HEK293 (cell line): ENCODE results near the gene COMMD3.

Source experiments
- CTCF ChIA-PET: fragments of 350-600 bp; formaldehyde crosslinking; extraction: SDS; loops from one replicate; lab custom pipeline; 2021; ENCODE audit warnings: antibody characterized with exemption; lab: Yijun Ruan, JAX
- POLR2A ChIA-PET: fragments of 300-600 bp; formaldehyde crosslinking; extraction: SDS; loops from one replicate; lab custom pipeline; 2020; ENCODE audit warnings: antibody characterized with exemption, inconsistent platforms; lab: Yijun Ruan, JAX
- H3K27ac ChIP-seq: fragments of 200-500 bp; sonication (Bioruptor generic); 2 replicates; pipeline ENCODE4 v1.5.1; 2014; ENCODE audit warnings: low read depth, low read length, control low read depth, inconsistent platforms; ENCODE audit errors: extremely low read depth
- H3K36me3 ChIP-seq, 2 experiments: fragments of 200-500 bp in 1 of 2; sonication (Bioruptor generic) in 1 of 2; 1 replicate in 1 of 2; 2 replicates in 1 of 2; pipeline ENCODE4 v1.5.1; 2014 to 2017; ENCODE audit warnings: inconsistent platforms in 2 of 2, low read length in 2 of 2; ENCODE audit not compliant: control insufficient read depth in 2 of 2, insufficient read depth in 1 of 2
- H3K4me1 ChIP-seq: fragments of 200-500 bp; sonication (Bioruptor generic); 2 replicates; pipeline ENCODE4 v1.5.1; 2014; ENCODE audit warnings: mild to moderate bottlenecking, low read length, inconsistent platforms; ENCODE audit not compliant: control insufficient read depth, insufficient read depth
- H3K4me3 ChIP-seq: 2 replicates; pipeline ENCODE4 v1.5.1; 2011; ENCODE audit warnings: low read depth, mild to moderate bottlenecking, control low read depth, low read length, moderate library complexity
- H3K9me3 ChIP-seq: fragments of 200-500 bp; sonication (Bioruptor generic); 2 replicates; pipeline ENCODE4 v1.5.1; 2014; ENCODE audit warnings: low read depth, low read length, inconsistent platforms; ENCODE audit not compliant: control insufficient read depth, insufficient read depth
- BCL11A ChIP-seq: fragments of 450-650 bp; formaldehyde crosslinking; IDR thresholded peaks from 2 replicates; pipeline ENCODE4 v1.5.1; 2016; ENCODE audit warnings: low read depth, missing biosample characterization, missing genetic modification characterization
- GFI1B ChIP-seq: fragments of 450-650 bp; formaldehyde crosslinking; IDR thresholded peaks from 2 replicates; pipeline ENCODE4 v1.5.1; 2016; ENCODE audit warnings: missing biosample characterization, missing genetic modification characterization
- GLIS1 ChIP-seq: fragments of 450-650 bp; formaldehyde crosslinking; IDR thresholded peaks from 2 replicates; pipeline ENCODE4 v1.5.1; 2016; ENCODE audit warnings: missing biosample characterization, missing genetic modification characterization
- SALL2 ChIP-seq: fragments of 450-650 bp; formaldehyde crosslinking; IDR thresholded peaks from 2 replicates; pipeline ENCODE4 v1.5.0; 2017; ENCODE audit warnings: missing biosample characterization, mild to moderate bottlenecking, missing genetic modification characterization, borderline replicate concordance
- SP7 ChIP-seq: fragments of 450-650 bp; formaldehyde crosslinking; IDR thresholded peaks from 2 replicates; pipeline ENCODE4 v1.5.1; 2016; ENCODE audit warnings: missing biosample characterization, missing genetic modification characterization
- ZBTB17 ChIP-seq: fragments of 450-650 bp; formaldehyde crosslinking; IDR thresholded peaks from 2 replicates; pipeline ENCODE4 v1.5.1; 2016; ENCODE audit warnings: missing biosample characterization, missing genetic modification characterization
- ZEB2 ChIP-seq: fragments of 450-650 bp; formaldehyde crosslinking; IDR thresholded peaks from 2 replicates; pipeline ENCODE4 v1.5.1; 2016; ENCODE audit warnings: missing biosample characterization, missing genetic modification characterization
- ZFHX2 ChIP-seq: fragments of 450-650 bp; formaldehyde crosslinking; conservative IDR thresholded peaks from 2 replicates; pipeline ENCODE4 v1.5.1; 2016; ENCODE audit warnings: missing biosample characterization, missing genetic modification characterization
- ZFP37 ChIP-seq: fragments of 450-650 bp; formaldehyde crosslinking; IDR thresholded peaks from 2 replicates; pipeline ENCODE4 v1.5.1; 2016; ENCODE audit warnings: missing biosample characterization, missing genetic modification characterization
- ZNF133 ChIP-seq: fragments of 450-650 bp; formaldehyde crosslinking; IDR thresholded peaks from 2 replicates; pipeline ENCODE4 v1.5.1; 2016; ENCODE audit warnings: missing biosample characterization, missing genetic modification characterization
- ZNF16 ChIP-seq: fragments of 450-650 bp; formaldehyde crosslinking; IDR thresholded peaks from 2 replicates; pipeline ENCODE4 v1.5.1; 2016; ENCODE audit warnings: low read depth, missing biosample characterization, missing genetic modification characterization
- ZNF239 ChIP-seq: fragments of 450-650 bp; formaldehyde crosslinking; IDR thresholded peaks from 2 replicates; pipeline ENCODE4 v1.5.1; 2016; ENCODE audit warnings: missing biosample characterization, missing genetic modification characterization
- ZNF292 ChIP-seq: fragments of 450-650 bp; formaldehyde crosslinking; IDR thresholded peaks from 2 replicates; pipeline ENCODE4 v1.5.1; 2016; ENCODE audit warnings: low read depth, missing biosample characterization, missing genetic modification characterization, borderline replicate concordance
- ZNF350 ChIP-seq: fragments of 450-650 bp; formaldehyde crosslinking; IDR thresholded peaks from 2 replicates; pipeline ENCODE4 v1.5.0; 2017; ENCODE audit warnings: missing biosample characterization, mild to moderate bottlenecking, missing genetic modification characterization
- ZNF394 ChIP-seq: fragments of 450-650 bp; formaldehyde crosslinking; IDR thresholded peaks from 2 replicates; pipeline ENCODE4 v1.5.1; 2016; ENCODE audit warnings: missing biosample characterization, missing genetic modification characterization, mild to moderate bottlenecking, moderate library complexity, borderline replicate concordance
- ZNF530 ChIP-seq: fragments of 450-650 bp; formaldehyde crosslinking; IDR thresholded peaks from 2 replicates; pipeline ENCODE4 v1.5.1; 2016; ENCODE audit warnings: low read depth, missing biosample characterization, missing genetic modification characterization
- ZNF654 ChIP-seq: fragments of 450-650 bp; formaldehyde crosslinking; IDR thresholded peaks from 2 replicates; pipeline ENCODE4 v1.5.1; 2016; ENCODE audit warnings: low read depth, missing biosample characterization, missing genetic modification characterization
- ZNF792 ChIP-seq: fragments of 450-650 bp; formaldehyde crosslinking; IDR thresholded peaks from 2 replicates; pipeline ENCODE4 v1.5.1; 2016; ENCODE audit warnings: missing biosample characterization, missing genetic modification characterization
- TF ChIP-seq, protein P1 (sequence below): fragments of 450-650 bp; formaldehyde crosslinking; IDR thresholded peaks from 2 replicates; pipeline ENCODE4 v1.5.1; 2016; ENCODE audit warnings: missing biosample characterization, missing genetic modification characterization
- TF ChIP-seq, protein P2 (sequence below): fragments of 450-650 bp; formaldehyde crosslinking; IDR thresholded peaks from 2 replicates; pipeline ENCODE4 v1.5.1; 2016; ENCODE audit warnings: missing biosample characterization, missing genetic modification characterization, low read depth
- TF ChIP-seq, protein P3 (sequence below): fragments of 450-650 bp; formaldehyde crosslinking; IDR thresholded peaks from 2 replicates; pipeline ENCODE4 v1.5.1; 2017; ENCODE audit warnings: missing biosample characterization, missing genetic modification characterization
- TF ChIP-seq, protein P4 (sequence below): fragments of 450-650 bp; formaldehyde crosslinking; IDR thresholded peaks from 2 replicates; pipeline ENCODE4 v1.5.1; 2016; ENCODE audit warnings: missing biosample characterization, missing genetic modification characterization
- TF ChIP-seq, protein P5 (sequence below): fragments of 450-650 bp; formaldehyde crosslinking; IDR thresholded peaks from 2 replicates; pipeline ENCODE4 v1.5.1; 2017; ENCODE audit warnings: missing biosample characterization, missing genetic modification characterization
- TF ChIP-seq, protein P6 (sequence below): fragments of 450-650 bp; formaldehyde crosslinking; optimal IDR thresholded peaks from 2 replicates; pipeline ENCODE3; 2016; ENCODE audit warnings: missing biosample characterization, mild to moderate bottlenecking, missing genetic modification characterization
- TF ChIP-seq, protein P7 (sequence below): fragments of 450-650 bp; formaldehyde crosslinking; IDR thresholded peaks from 2 replicates; pipeline ENCODE4 v1.5.1; 2016; ENCODE audit warnings: missing biosample characterization, missing genetic modification characterization

The COMMD3 gene

DNA sequence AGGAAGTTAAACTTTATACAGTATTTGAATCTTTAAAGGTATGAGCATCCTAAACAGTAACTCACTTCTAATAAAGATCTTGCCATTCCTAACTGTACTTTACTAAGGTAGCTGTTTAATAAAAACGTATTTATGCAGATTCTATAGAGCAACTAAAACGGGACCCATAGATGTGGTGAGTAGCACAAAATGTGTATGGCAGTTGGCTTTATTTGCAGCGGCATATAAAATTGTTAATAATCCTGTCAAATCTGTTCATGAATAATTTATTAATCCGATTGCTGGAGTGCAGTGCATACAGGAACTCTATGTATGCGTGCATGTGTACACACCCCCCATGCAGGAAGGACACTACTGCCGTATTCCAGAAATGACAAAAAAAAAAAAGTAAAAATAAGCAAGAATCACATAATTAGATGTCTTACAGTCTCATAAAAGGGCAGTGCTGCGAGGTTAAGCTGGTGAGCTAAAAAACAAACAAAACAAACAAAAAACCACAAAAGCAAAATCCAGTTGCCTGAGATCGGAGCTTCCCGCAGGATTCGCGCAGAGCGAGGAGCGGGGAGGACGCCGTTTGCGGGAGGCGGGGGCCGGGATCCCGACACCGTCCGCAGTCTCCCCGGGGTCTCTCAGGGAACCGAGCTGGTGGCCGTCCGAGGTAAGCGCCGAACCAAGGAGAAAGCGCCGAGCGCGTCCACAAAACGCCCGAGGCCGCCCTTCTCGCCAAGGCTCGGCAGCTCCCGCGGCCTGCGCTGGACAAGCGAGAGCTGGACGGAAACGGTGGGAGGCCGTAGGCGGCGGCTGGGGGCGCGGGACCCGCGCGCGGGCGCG, 518 bp upstream of the COMMD3 start:
- Histone ChIP-seq H3K27ac (peak overlapping the region; percentile 96), H3K9me3 (no peaks in the 10 kb centered on the region), H3K4me3 (peak overlapping the region; percentile 75), H3K36me3 (no peaks in the 10 kb centered on the region), H3K4me1 (peaks cover 14% of the 10 kb centered on the region; the same call in 1 of the 2 replicates)
- ChIA-PET POLR2A (interaction anchor here (1.0 to 4.5 kb wide), 12 partner anchors 8 to 319 kb away, joined by 3 to 37 read pairs (median 6); partner anchors contain the start of genes DNAJC1 and SPAG6), CTCF (interaction anchor here (0.7 to 1.2 kb wide), 7 partner anchors 83 to 818 kb away, joined by 3 read pairs; partner anchors contain the start of gene EBLN1)
- TF ChIP-seq ZEB2 (tag by site-specific recombination) = peak; percentile 62
- no peak for TF ChIP-seq ZNF654
- peak; percentile 42 for TF ChIP-seq SP7 (tag by site-specific recombination)
- TF ChIP-seq ZFHX2 (tag by site-specific recombination) = peak; percentile 86
- no peak for TF ChIP-seq ZNF133 (tag by site-specific recombination)
- TF ChIP-seq ZNF16 (tag by site-specific recombination) = no peak
- no peak for TF ChIP-seq ZNF239
- no peak for TF ChIP-seq ZNF292 (tag by site-specific recombination)
- no peak for TF ChIP-seq ZNF350 (tag by site-specific recombination)
- TF ChIP-seq ZNF530 (tag by site-specific recombination) = no peak
- TF ChIP-seq, protein P1, sequence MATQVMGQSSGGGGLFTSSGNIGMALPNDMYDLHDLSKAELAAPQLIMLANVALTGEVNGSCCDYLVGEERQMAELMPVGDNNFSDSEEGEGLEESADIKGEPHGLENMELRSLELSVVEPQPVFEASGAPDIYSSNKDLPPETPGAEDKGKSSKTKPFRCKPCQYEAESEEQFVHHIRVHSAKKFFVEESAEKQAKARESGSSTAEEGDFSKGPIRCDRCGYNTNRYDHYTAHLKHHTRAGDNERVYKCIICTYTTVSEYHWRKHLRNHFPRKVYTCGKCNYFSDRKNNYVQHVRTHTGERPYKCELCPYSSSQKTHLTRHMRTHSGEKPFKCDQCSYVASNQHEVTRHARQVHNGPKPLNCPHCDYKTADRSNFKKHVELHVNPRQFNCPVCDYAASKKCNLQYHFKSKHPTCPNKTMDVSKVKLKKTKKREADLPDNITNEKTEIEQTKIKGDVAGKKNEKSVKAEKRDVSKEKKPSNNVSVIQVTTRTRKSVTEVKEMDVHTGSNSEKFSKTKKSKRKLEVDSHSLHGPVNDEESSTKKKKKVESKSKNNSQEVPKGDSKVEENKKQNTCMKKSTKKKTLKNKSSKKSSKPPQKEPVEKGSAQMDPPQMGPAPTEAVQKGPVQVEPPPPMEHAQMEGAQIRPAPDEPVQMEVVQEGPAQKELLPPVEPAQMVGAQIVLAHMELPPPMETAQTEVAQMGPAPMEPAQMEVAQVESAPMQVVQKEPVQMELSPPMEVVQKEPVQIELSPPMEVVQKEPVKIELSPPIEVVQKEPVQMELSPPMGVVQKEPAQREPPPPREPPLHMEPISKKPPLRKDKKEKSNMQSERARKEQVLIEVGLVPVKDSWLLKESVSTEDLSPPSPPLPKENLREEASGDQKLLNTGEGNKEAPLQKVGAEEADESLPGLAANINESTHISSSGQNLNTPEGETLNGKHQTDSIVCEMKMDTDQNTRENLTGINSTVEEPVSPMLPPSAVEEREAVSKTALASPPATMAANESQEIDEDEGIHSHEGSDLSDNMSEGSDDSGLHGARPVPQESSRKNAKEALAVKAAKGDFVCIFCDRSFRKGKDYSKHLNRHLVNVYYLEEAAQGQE = 0 out of 2 replicates have a peak, but pooled peaks have one; percentile 41
- TF ChIP-seq, protein P2, sequence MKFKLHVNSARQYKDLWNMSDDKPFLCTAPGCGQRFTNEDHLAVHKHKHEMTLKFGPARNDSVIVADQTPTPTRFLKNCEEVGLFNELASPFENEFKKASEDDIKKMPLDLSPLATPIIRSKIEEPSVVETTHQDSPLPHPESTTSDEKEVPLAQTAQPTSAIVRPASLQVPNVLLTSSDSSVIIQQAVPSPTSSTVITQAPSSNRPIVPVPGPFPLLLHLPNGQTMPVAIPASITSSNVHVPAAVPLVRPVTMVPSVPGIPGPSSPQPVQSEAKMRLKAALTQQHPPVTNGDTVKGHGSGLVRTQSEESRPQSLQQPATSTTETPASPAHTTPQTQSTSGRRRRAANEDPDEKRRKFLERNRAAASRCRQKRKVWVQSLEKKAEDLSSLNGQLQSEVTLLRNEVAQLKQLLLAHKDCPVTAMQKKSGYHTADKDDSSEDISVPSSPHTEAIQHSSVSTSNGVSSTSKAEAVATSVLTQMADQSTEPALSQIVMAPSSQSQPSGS (tag by site-specific recombination) = no peak
- peak; percentile 44 for TF ChIP-seq GLIS1
- TF ChIP-seq, protein P3, sequence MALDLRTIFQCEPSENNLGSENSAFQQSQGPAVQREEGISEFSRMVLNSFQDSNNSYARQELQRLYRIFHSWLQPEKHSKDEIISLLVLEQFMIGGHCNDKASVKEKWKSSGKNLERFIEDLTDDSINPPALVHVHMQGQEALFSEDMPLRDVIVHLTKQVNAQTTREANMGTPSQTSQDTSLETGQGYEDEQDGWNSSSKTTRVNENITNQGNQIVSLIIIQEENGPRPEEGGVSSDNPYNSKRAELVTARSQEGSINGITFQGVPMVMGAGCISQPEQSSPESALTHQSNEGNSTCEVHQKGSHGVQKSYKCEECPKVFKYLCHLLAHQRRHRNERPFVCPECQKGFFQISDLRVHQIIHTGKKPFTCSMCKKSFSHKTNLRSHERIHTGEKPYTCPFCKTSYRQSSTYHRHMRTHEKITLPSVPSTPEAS (tag by site-specific recombination) = 0 out of 2 replicates have a peak, but pooled peaks have one; percentile 38
- TF ChIP-seq ZNF792 (tag by site-specific recombination) = peak; percentile 85; the same call in 1 of the 2 replicates
- TF ChIP-seq, protein P4, sequence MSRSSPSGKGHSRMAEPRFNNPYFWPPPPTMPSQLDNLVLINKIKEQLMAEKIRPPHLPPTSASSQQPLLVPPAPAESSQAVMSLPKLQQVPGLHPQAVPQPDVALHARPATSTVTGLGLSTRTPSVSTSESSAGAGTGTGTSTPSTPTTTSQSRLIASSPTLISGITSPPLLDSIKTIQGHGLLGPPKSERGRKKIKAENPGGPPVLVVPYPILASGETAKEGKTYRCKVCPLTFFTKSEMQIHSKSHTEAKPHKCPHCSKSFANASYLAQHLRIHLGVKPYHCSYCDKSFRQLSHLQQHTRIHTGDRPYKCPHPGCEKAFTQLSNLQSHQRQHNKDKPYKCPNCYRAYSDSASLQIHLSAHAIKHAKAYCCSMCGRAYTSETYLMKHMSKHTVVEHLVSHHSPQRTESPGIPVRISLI = peak; percentile 88
- peak; percentile 75 for TF ChIP-seq BCL11A (tag by site-specific recombination)
- no peak for TF ChIP-seq GFI1B (tag by site-specific recombination)
- peak; percentile 74 for TF ChIP-seq ZBTB17 (tag by site-specific recombination)
- TF ChIP-seq, protein P5, sequence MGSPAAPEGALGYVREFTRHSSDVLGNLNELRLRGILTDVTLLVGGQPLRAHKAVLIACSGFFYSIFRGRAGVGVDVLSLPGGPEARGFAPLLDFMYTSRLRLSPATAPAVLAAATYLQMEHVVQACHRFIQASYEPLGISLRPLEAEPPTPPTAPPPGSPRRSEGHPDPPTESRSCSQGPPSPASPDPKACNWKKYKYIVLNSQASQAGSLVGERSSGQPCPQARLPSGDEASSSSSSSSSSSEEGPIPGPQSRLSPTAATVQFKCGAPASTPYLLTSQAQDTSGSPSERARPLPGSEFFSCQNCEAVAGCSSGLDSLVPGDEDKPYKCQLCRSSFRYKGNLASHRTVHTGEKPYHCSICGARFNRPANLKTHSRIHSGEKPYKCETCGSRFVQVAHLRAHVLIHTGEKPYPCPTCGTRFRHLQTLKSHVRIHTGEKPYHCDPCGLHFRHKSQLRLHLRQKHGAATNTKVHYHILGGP (tag by site-specific recombination) = peak; percentile 81
- TF ChIP-seq ZNF394 (tag by site-specific recombination) = no peak
- TF ChIP-seq, protein P6, sequence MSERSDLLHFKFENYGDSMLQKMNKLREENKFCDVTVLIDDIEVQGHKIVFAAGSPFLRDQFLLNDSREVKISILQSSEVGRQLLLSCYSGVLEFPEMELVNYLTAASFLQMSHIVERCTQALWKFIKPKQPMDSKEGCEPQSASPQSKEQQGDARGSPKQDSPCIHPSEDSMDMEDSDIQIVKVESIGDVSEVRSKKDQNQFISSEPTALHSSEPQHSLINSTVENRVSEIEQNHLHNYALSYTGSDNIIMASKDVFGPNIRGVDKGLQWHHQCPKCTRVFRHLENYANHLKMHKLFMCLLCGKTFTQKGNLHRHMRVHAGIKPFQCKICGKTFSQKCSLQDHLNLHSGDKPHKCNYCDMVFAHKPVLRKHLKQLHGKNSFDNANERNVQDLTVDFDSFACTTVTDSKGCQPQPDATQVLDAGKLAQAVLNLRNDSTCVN (tag by site-specific recombination) = peak; percentile 93
- TF ChIP-seq, protein P7, sequence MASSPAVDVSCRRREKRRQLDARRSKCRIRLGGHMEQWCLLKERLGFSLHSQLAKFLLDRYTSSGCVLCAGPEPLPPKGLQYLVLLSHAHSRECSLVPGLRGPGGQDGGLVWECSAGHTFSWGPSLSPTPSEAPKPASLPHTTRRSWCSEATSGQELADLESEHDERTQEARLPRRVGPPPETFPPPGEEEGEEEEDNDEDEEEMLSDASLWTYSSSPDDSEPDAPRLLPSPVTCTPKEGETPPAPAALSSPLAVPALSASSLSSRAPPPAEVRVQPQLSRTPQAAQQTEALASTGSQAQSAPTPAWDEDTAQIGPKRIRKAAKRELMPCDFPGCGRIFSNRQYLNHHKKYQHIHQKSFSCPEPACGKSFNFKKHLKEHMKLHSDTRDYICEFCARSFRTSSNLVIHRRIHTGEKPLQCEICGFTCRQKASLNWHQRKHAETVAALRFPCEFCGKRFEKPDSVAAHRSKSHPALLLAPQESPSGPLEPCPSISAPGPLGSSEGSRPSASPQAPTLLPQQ = peak; percentile 32
- peak; percentile 22; the same call in 1 of the 2 replicates for TF ChIP-seq ZFP37 (tag by site-specific recombination)
- TF ChIP-seq SALL2 = no peak
